ENCODE results near the gene NHLRC1. TPM values are rescaled to one million over a fixed set of nuclear protein-coding genes. Genes with fewer than 3 reads are reported as not detected.

The NHLRC1 gene
- total RNA-seq, 1 experiment from 2014 or later, result 1.4 TPM

- TF ChIP-seq CBFB (CRISPR knock-in tag; IDR thresholded peaks at IDR 0.05; ENCODE audit: low read depth) (no peak), ESRRA (CRISPR knock-in tag; IDR thresholded peaks at IDR 0.05; ENCODE audit: borderline replicate concordance) (no peak), ELF4 (CRISPR knock-in tag; IDR thresholded peaks at IDR 0.05; ENCODE audit: low read depth) (no peak), FOXP4 (CRISPR knock-in tag; IDR thresholded peaks at IDR 0.05) (no peak), TCF7 (CRISPR knock-in tag; IDR thresholded peaks at IDR 0.05; ENCODE audit: low read depth) (no peak), TEAD4 (CRISPR knock-in tag; IDR thresholded peaks at IDR 0.05) (no peak), ZNF532 (CRISPR knock-in tag; IDR thresholded peaks at IDR 0.05; ENCODE audit: borderline replicate concordance) (no peak), ZBTB21 (CRISPR knock-in tag; IDR thresholded peaks at IDR 0.05; ENCODE audit: borderline replicate concordance) (no peak), CDX4 (CRISPR knock-in tag; IDR thresholded peaks at IDR 0.05; ENCODE audit: borderline replicate concordance) (no peak)
Measured at GRCh38 chr6:18096423-18096822, 26.1 kb downstream of the NHLRC1 start (continued).

GRCh38 chr6:18091382-18091781 lies 31.1 kb downstream of the NHLRC1 start:
- ATAC-seq, result no peak
- Mint-ChIP-seq H3K4me1 (peaks cover 2% of the 10 kb centered on the region; the same call in 1 of the 2 replicates), H3K27ac (no peak overlapping the region), H3K36me3 (peaks cover 11% of the 10 kb centered on the region), H3K9me3 (peaks cover 26% of the 10 kb centered on the region), H3K4me3 (no peak overlapping the region), H3K27me3 (ENCODE audit: low read depth) (no peaks in the 10 kb centered on the region)
- no peak for TF ChIP-seq ZNF263 (CRISPR knock-in tag; IDR thresholded peaks at IDR 0.05; ENCODE audit: low read depth)
- no peak for TF ChIP-seq SMAD4 (CRISPR knock-in tag; IDR thresholded peaks at IDR 0.05)
- no peak for TF ChIP-seq PREB (CRISPR knock-in tag; IDR thresholded peaks at IDR 0.05; ENCODE audit: borderline replicate concordance)
- no peak for TF ChIP-seq FOXP4 (CRISPR knock-in tag; IDR thresholded peaks at IDR 0.05)
- TF ChIP-seq MLX (CRISPR knock-in tag; IDR thresholded peaks at IDR 0.05), result no peak
- TF ChIP-seq ZNF317 (CRISPR knock-in tag; IDR thresholded peaks at IDR 0.05; ENCODE audit: borderline replicate concordance, low read depth), result no peak
- TF ChIP-seq EMX1 (CRISPR knock-in tag; IDR thresholded peaks at IDR 0.05), result no peak
- no peak for TF ChIP-seq ZNF671 (CRISPR knock-in tag; IDR thresholded peaks at IDR 0.05)
- no peak for TF ChIP-seq CREM (CRISPR knock-in tag; IDR thresholded peaks at IDR 0.05)
- no peak for TF ChIP-seq ESRRA (CRISPR knock-in tag; IDR thresholded peaks at IDR 0.05; ENCODE audit: borderline replicate concordance)
- ChIA-PET CTCF (no interaction called here), POLR2A (no interaction called here)
- no peak for DNase-seq (ENCODE audit: low spot score)

Measured in WTC11 (cell line).